ENCODE results near the gene ZNF579. TPM values are rescaled to one million over a fixed set of nuclear protein-coding genes. Genes with fewer than 3 reads are reported as not detected.
"Not testable (repeated sequence)": the region's sequence is repeated elsewhere in the genome, so short reads cannot be mapped to it uniquely, and the experiment has no call there.

The ZNF579 gene
- total RNA-seq, 1 experiment from 2014 or later = 7.9 TPM

DNA sequence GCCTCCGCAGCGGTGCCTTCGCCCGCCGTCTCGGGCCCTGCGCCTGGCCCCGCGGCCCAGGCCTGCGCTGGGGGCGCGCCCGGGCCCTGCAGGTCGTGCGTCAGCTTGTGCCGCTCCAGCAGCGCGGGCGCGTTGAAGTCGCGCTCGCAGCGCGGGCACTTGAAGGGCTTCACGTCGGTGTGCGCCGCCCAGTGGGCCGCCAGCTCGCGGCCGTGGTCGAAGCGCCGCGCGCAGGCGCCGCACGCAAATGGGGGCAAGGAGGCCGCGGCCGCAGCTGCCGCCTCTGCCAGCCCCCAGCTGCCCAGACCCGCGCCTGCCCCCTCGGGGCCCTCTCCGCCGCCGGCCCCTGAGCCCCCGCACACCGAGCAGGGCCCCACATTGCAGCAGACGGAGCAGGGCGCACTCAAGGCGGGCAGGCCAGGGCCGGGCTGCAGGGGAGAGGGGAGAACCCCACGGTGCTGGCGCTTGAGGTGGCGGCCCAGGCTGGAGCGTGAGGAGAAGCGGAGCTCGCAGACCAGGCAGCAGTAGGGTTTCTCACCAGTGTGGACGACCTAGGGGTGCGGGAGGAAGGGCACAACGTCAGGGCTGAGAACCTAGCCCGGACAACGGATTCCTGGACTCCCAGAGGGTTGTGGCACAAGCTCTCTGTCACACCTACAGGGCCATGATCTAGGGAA is 12.6 kb upstream of the ZNF579 start:
- DNase-seq (ENCODE audit: low spot score) = no peak

DNA sequence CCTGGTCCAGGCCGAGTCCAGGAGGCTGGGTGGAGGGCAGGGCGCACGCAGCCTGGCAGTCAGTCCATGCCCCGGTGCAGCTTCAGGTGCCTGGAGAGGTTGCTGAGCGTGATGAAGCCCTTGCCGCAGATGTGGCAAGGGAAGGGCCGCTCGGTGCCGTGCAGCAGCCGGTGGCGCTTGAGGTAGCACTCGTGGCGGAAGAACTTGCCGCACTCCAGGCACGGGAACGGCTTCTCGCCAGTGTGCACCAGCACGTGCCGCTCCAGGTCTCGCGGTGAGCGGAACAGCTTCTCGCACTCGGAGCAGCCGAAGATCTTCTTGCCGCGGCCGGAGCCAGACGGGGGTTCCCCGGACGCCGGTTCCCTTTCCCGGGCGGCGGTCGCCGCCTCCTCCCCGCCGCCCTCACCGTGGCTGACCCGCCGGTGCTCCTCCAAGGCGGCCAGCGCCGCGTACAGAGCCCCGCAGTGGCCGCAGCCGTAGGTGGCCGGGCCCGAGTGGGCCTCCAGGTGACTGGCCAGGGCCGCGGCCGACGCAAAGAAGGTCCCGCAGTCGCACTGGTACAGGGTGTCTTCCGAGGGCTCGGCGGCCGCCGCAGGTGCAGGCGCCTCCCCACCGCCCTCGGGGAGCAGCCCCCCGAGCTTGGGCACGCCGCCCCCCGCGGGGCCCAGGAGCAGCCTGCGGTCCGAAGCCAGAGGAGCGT is 11.9 kb upstream of the ZNF579 start:
- no peak for DNase-seq (ENCODE audit: low spot score)

DNA sequence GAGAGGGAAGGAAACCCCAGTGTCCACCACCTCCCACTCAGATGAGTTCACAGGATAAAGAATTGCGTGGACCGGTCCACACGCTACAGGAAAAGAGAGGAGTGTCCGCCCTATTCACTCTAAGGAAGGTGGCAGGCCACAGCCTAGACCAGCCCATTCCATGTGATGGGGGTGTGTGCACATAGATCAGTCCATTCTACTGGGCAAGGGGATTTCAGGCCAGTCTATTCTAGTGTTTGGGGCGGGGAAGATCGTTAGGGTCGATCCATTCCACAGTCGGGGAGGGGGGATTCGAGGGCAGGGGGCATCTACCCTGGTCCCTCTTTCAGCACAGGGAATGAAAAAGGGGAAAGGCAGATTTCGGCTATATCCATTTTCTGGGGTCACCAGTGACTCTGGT is 10.9 kb upstream of the ZNF579 start:
- DNase-seq (ENCODE audit: low spot score) = no peak

DNA sequence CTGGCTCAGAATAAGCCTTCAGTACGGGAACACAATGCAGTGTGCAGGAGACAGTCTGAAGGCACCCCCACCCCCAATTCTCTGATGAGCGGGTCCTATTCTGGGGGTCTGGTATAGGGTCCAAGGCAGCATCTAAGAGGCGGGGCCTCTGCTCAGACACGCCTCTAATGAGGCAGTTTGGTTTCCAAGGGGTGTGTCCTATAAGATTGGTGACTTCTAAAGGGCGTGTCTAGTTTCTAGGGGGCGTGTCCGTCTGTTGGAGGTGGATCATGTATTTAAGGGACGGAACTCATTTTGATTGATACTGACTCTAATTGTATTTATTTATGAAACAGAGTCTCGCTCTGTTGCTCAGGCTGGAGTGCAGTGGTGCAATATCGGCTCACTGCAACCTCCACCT is 10.0 kb upstream of the ZNF579 start:
- DNase-seq (ENCODE audit: low spot score) = peak; percentile 48

DNA sequence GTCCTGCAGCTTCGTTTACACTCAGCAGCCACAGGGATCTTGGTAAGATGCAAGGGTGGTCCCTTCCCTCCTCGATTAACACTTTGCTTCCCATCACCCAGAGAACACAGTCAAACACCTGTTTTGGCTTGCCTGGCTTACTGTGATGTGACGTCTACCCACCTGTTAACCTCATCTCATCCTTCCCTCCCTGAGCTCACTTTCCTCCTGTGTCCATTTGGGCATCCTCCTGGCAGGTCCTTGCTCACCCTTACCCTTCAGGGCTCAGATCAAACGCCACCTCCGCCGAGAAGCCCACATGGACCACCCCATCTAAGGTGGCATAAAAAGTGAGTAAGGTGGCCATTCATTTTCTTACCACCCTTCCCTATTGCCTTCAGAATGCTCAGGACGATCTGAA is 9.5 kb upstream of the ZNF579 start:
- no peak for DNase-seq (ENCODE audit: low spot score)

DNA sequence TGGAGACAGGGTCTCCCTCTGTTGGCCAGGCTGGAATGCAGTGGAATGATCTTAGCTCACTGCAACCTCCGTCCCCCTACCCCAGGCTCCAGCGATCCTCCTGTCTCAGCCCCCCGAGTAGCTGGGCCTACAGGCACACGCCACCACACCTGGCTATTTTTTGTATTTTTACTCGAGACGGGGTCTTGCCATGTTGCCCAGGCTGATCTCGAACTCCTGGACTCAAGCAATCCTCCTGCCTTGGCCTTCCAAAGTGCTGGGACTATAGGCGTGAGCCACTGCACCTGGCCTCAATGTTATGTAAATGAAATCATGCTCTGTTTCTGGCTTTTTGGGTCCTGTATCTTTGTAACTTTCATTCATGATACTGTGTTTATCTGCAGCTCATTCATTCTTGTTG is 8.1 kb upstream of the ZNF579 start:
- DNase-seq (ENCODE audit: low spot score) = no peak

DNA sequence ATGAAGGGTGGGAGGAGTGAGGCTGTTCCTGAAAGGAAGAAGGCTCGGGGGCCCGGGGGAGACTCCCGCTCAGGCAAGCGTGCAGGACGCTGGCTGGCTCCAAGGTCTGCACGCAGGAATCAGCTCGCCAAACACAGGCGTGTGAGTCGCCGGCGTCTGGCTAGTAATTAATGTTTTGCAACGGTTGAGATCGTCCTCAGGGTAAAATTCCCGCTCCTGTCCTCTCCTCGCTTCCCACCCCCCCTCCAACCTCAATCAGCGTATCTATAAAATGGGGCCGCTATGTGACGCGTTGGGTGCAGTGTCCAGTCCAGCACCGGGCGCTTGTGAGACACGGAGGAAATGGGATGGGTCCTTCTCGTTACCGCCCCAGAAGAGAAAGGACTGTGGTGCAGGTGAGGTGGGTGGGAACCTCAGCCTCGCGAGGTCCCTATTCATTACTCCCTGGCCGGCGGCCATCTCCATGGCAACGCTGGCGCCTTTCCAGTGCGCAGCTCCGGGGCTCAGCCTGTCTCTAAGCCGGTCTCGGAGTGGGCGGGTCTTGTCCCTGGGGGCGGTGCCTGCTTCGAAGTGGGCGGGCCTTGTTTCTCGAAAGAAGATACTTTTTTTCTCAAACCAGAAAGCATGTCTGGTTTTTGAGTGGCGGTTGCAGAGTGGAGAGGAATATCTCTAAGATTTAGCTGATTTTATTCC is 6.5 kb upstream of the ZNF579 start:
- DNase-seq (ENCODE audit: low spot score) = peak; percentile 86

DNA sequence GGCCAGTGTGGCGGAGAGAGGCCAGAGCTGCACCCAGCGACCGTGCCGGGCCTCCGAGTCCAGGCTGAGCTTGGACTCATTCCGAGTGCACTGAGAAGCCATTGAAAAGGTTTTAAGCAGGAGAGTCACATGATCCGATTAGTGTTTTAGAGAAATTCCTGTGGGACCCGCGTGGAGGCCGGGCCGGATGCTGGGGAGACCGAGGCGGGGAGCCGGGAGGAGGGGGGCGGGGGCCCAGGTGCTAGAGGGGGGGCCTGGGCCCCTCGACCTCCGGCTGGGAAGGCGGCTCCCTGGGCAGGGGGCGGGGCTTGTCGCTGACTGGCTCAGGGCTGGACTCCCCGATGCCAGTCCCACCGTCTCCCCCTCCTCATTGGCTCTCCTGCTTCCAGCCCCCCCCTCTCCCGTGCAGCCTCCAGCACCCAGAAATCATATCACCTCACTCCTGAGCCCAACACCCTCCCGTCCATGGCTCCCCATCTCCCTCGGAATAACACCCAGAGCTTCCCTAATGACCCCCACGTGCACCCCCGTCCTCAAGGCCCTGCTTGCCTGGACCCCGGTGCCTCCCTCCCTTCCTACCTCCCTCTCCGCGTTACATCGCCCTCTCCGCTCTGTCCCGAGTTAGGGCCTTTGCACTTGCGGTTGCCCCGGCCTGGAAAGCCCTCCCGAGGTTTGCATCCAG is 5.2 kb upstream of the ZNF579 start:
- DNase-seq (ENCODE audit: low spot score) = peak; percentile 64

DNA sequence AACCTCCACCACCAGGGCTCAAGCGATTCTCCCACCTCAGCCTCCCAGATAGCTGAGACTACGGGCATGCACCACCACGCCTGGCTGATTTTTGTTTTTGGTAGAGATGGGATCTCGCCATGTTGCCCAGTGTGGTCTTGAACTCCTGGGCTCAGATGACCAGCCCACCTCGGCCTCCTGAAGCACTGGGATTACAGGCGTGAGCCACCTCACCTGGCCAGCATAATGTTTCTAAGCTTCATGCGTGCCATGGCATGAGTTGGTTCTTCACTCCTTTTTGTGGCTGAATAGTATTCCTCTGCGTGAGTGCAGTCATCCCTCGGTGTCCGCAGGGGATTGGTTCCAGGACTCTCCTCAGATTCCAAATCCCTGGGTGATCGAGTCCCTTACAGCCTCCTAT is 4.2 kb upstream of the ZNF579 start:
- DNase-seq (ENCODE audit: low spot score) = no peak

DNA sequence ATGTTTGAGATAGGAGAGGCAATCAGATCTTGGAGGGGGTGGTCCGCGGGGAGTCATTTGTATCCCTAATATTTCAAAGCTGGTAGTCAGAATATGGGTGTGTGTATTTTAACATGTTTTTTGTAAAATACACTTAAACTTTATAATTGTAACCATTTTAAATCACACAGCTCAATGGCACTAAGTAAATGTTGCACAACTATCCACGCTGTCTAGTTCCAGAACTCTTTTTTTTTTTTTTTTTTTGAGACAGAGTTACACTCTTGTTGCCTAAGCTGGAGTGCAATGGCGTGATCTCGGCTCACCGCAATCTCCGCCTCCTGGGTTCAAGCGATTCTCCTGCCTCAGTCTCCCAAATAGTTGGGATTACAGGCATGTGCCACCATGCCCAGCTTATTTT is 3.2 kb upstream of the ZNF579 start:
- DNase-seq (ENCODE audit: low spot score) = not testable (repeated sequence)

DNA sequence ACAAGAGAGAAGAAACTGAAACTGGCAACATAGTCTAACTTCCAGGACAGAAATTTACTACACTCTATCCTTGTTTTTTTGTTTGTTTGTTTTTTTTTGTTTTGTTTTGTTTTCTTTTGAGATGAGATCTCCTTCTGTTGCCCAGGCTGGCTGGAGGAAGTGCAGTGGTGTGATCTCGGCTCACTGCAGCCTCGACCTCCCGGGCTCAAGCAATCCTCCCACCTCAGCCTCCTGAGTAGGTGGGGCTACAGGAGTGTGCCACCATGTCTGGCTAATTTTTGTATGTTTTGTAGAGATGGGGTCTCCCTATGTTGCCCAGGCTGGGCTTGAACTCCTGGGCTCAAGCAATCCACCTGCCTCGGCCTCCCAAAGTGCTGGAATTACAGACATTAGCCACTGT is 1.6 kb upstream of the ZNF579 start:
- DNase-seq (ENCODE audit: low spot score) = not testable (repeated sequence)

DNA sequence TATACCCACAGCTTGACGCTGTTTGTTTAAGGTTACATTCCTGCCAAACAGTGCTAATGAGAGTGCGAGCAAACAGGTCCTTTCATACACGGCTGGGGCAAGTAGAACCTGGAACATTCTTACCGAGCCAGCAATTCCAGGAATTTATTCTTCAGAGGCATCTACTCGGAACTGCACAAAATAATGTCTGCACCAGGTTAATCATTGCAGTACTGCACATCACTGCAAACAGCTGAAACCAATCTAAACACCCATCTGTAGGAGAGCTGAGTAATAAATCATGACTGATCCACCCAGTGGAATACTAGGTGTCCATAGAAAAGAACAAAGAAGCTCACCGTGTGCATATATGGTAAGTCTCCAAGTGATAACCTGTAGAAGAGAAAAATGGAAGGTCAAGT is 1.2 kb upstream of the ZNF579 start:
- no peak for DNase-seq (ENCODE audit: low spot score)

DNA sequence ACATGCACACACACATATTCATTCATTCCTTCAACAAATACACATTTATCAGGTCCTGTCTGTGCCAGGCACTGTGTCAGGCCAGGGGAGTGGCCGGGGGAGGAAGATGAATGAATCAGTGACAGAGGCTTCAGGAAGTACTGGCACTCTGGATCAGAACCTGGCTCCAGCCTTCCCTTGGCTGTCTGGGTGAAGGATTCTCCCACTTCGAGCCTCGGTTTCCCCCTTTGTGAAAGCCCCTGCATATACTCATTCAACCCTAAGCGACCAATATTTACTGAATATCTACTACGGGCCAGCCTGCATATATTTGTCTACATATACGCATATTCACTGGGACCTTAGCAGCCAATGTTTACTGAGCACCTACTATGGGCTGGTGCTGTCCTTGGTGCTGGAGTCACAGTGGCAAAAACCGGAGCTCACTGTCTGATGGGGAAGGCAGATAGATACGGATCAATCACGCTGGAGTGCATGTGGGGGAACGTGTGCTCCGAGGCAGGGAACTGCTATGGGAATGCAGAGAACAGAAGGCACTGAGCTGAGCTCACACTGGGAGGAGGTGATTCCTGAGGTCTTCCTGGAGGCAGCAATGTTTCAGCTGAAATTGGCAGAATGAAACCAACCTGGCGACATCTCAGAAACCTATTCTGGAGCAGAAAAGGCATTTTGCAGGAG is 636 bp upstream of the ZNF579 start:
- no peak for DNase-seq (ENCODE audit: low spot score)

DNA sequence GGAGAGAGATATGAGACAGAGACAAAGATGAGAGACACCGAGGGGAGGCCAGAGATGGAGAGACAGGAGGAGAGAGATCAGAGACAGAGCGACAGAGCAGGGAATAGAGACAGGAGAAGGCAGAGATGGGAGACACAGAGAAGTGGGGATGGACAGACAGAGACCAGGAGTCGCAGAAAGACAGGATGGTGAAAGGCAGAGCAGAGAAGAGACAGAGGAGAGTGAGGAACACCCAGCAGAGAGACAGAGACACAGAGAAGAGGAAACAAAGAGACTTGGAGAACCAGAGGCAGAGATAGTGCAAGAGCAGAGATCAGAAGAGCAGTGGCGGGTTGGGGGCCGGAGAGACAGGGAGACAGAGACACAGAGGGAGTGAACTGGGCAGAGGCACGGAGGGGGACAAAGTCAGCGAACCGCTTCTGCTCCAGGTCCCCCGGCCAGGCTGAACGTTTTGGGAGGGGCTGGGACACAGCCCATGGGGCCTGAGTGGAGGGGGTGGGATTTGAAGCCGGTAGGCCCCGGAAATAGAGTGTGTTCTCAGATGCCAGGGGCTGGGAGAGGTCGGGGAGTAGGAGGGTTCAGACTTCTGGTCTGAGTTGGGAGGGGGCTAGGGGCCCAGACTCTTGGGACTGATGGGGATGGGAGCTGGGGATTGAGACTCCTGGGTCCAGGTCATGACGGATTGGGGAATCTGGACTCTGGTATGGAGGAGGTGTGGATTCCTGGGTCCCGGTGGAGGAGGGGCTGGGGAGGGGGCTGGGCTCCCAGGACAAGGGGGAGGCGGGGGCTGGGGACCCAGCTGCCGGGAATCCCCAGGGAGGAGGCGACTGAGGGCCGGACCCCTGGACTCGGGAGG is 654 bp downstream of the ZNF579 start:
- DNase-seq (ENCODE audit: low spot score) = no peak

DNA sequence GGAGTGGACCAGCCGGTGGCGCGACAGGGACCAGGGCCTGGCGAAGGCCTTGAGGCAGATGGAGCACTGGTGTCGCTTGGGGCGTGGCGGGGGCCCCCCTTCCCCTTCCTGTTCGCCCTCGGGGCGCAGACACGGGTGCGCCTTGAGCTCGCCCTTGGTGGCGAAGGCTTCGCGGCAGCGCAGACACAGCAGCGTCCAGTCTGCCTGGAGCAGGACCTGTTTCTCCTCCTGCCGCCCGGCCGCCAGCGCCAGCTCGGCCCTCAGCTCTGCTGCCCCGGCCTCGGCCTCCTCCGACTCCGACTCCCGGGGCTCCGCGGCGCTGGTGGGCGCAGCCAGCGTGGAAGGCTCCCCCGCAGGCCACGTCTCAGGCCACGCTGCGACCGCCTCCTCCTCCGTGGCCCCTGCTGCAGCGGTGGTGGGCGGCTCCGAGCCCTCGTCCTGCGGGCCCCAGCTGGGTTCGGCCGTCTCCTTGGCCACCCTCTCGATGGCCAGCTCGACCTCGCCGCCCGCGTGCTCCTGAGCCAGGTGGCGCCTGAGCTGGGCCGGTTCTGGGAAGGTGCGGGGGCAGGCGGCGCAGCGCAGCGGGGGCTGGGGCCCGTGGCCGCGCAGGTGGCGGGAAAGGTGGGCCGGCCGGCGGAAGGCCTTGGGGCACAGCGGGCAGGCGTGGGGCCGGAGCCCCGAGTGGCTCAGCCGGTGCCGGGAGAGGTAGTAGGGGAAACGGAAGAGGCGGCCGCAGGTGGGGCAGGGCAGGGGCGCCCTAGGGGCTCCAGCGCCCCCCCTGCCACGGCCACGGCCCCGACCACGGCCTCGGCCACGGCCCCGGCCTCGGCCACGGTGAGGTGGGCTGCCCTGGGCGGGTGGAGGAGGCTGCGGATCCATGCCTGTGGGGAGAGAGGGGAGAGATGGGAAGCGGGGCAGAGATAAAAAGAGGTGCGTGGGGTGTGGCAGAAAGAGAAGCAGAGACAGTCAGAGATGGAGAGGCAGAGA is 1.6 kb downstream of the ZNF579 start:
- DNase-seq (ENCODE audit: low spot score) = no peak

DNA sequence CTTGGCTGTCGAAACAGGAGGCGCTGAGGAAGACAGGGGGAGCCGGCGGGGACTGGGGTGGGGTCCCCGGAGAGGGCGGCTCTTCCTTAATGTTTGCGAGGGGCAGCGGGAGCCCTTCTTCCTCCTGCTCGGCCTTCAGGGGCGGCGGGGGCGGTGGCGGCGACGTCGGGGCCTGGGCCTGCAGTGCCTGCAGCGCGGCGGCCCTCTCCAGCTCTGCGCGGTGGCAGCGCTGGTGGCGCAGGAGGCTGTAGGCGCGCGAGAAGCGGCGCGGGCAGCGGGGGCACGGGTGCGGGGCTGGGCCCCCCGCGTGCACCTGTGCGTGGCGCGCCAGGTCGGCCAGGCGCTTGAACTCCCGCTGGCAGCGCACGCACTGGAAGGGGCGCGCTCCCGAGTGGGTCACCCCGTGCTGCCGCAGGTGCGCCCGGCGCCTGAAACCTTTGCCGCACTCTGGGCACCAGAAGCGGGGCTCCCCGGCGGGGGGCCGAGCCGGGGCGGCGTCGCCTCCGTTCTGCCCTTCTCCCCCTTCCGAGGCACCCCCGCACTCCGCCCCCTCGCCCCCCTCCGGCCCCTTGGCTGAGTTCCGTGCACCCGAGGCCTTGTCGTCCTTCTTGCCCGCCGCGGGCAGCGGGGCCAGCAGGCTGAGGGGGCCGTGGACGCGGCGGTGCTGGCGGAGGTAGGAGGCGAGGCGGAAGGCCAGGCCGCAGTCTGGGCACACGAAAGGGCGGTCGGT is 2.5 kb downstream of the ZNF579 start:
- no peak for DNase-seq (ENCODE audit: low spot score)

DNA sequence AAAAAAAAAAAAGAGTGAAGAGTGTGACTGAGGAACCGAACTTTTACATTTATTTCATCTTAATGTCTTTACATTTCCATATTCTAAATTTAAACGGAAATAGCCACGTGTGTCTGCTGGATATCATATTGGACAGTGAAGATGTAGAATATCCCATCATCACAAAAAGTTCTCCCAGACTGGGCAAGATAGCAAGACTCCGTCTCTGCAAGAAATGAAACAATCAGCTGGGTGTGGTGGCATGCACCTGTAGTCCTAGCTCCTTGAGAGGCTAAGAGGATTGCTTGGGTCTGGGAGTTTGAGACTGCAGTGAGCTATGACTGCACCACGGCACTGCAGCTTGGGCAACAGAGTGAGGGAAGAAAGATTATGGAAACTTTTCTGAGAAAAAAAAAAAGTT is 3.9 kb downstream of the ZNF579 start:
- no peak for DNase-seq (ENCODE audit: low spot score)

DNA sequence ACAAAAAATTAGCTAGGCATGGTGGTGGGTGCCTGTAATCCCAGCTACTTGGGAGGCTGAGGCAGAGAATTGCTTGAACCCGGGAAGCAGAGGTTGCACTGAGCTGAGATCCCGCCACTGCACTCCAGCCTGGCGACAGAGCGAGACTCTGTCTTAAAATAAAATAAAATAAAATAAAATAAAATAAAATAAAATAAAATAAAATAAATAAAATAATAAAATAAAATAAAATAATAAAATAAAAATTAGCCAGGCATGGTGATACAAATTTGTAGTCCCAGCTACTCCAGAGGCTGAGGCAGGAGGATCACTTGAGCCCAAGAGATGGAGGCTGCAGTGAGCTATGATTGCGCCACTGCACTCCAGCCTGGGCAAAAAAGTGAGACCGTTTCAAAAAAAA is 6.7 kb downstream of the ZNF579 start:
- not testable (repeated sequence) for DNase-seq (ENCODE audit: low spot score)

DNA sequence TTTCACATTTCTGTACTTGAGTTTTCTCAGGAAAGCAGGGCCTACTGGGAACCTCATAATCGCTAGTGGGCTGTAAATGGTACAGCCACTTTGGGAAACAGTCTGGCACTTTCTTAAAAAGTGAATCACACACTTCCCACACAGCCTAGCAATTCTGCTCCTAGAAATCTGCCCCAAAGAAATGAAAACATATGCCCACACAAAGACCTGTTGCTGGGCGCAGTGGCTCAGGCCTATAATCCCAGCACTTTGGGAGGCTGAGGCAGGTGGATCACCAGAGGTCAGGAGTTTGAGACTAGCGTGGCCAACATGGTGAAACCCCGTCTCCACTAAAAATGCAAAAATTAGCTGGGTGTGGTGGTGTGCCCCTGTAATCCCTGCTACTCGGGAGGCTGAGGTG is 11.2 kb downstream of the ZNF579 start:
- not testable (repeated sequence) for DNase-seq (ENCODE audit: low spot score)
